Mesothelial cell of epicardium (in vitro differentiated cells): ENCODE measurements around the gene SH2D1B. TPM values are rescaled to one million over a fixed set of nuclear protein-coding genes. Genes with fewer than 3 reads are reported as not detected.

ENCODE experiments used
- DNase-seq, 2 experiments: peaks; one replicate each; pipeline ENCODE4 v3.0.0; 2021; ENCODE audit warnings: low spot score in 2 of 2; ENCODE audit not compliant: unreplicated experiment in 2 of 2
- H3K27ac Mint-ChIP-seq: 2 replicates; pipeline ENCODE4 v1.8.0; 2021; ENCODE audit warnings: mixed read lengths
- H3K27me3 Mint-ChIP-seq: 2 replicates; pipeline ENCODE4 v1.8.0; 2021; ENCODE audit warnings: low read depth, mixed read lengths
- H3K36me3 Mint-ChIP-seq: 2 replicates; pipeline ENCODE4 v1.8.0; 2021; ENCODE audit warnings: mixed read lengths
- H3K4me1 Mint-ChIP-seq: 2 replicates; pipeline ENCODE4 v1.8.0; 2021; ENCODE audit warnings: mixed read lengths
- H3K4me3 Mint-ChIP-seq: 2 replicates; pipeline ENCODE4 v1.8.0; 2021; ENCODE audit warnings: mild to moderate bottlenecking, moderate library complexity, mixed read lengths
- H3K9me3 Mint-ChIP-seq: 2 replicates; pipeline ENCODE4 v1.8.0; 2021; ENCODE audit warnings: mixed read lengths
- CTCF ChIP-seq: fragments of 200-600 bp; sonication (generic); IDR thresholded peaks from one replicate; pipeline ENCODE4 v1.5.0; 2021; ENCODE audit warnings: antibody characterized with exemption; ENCODE audit not compliant: unreplicated experiment
- total RNA-seq: library from RNA; stranded (reverse); gene quantifications from 3 replicates; pipeline ENCODE4 v1.2.1, GENCODE V29; 2021

The SH2D1B gene
- total RNA-seq, 1 donor from 2014 or later = not detected

GRCh38 chr1:162371611-162372010 lies 40.3 kb downstream of the SH2D1B start:
- Mint-ChIP-seq H3K4me1 (no peaks in the 10 kb centered on the region), H3K9me3 (no peaks in the 10 kb centered on the region), H3K27me3 (no peaks in the 10 kb centered on the region), H3K4me3 (no peak overlapping the region), H3K36me3 (no peaks in the 10 kb centered on the region), H3K27ac (no peak overlapping the region)
- TF ChIP-seq CTCF = no peak
- DNase-seq = no peak

DNA sequence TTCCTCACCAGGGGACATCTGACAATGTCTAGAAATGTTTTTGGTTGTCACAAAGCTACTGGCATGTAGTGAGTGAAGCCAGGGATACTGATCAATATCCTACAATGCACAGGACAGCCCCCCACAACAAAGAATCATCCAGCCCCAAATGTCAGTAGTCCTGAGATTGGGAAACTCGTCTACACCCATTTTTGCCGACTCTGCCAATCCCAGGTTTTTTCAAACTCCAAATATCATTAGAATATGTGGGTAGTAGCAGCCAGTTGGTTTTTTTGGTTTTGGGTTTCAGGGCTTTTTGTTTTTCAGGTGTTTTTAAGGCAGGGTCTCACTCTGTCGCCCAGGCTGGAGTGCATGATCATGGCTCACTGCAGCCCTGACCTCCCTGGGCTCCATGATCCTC lies 41.2 kb downstream of the SH2D1B start:
- Mint-ChIP-seq H3K9me3 (no peaks in the 10 kb centered on the region), H3K27me3 (no peaks in the 10 kb centered on the region), H3K4me3 (no peak overlapping the region), H3K27ac (no peak overlapping the region), H3K4me1 (no peaks in the 10 kb centered on the region), H3K36me3 (no peaks in the 10 kb centered on the region)
- DNase-seq = no peak
- no peak for TF ChIP-seq CTCF

- Mint-ChIP-seq H3K36me3 (no peaks in the 10 kb centered on the region), H3K9me3 (no peaks in the 10 kb centered on the region), H3K4me1 (no peaks in the 10 kb centered on the region), H3K4me3 (no peak overlapping the region), H3K27ac (no peak overlapping the region), H3K27me3 (no peaks in the 10 kb centered on the region)
- no peak for DNase-seq
- no peak for TF ChIP-seq CTCF
These were observed 41.8 kb downstream of the SH2D1B start for GRCh38 chr1:162370161-162370560.

DNA sequence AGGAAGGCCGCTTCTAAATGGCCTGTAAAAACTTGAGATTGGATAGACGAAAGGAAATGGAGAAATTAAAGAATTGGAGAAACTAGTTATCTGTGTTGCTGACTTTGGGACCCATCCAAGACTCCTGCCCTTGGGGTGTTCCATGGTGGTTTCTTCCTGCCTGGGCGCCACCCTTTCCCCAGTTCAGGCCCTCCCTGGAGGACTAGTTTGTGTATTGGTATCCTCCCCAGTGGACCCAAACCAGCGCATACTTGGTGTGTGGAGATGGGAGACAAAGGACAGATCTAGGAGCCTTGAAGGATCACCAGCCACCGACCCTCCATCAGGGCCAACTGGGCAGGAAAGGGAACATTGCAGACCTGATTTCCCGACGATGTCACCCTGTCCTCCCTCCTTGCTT lies 42.4 kb downstream of the SH2D1B start:
- Mint-ChIP-seq H3K9me3 (no peaks in the 10 kb centered on the region), H3K27me3 (no peaks in the 10 kb centered on the region), H3K4me3 (no peak overlapping the region), H3K4me1 (no peaks in the 10 kb centered on the region), H3K36me3 (no peaks in the 10 kb centered on the region), H3K27ac (no peak overlapping the region)
- DNase-seq = no peak
- TF ChIP-seq CTCF = no peak

GRCh38 chr1:162368451-162368850 lies 43.5 kb downstream of the SH2D1B start:
- Mint-ChIP-seq H3K9me3 (no peaks in the 10 kb centered on the region), H3K27ac (no peak overlapping the region), H3K27me3 (no peaks in the 10 kb centered on the region), H3K4me3 (no peak overlapping the region), H3K4me1 (no peaks in the 10 kb centered on the region), H3K36me3 (no peaks in the 10 kb centered on the region)
- no peak for TF ChIP-seq CTCF
- no peak for DNase-seq

DNA sequence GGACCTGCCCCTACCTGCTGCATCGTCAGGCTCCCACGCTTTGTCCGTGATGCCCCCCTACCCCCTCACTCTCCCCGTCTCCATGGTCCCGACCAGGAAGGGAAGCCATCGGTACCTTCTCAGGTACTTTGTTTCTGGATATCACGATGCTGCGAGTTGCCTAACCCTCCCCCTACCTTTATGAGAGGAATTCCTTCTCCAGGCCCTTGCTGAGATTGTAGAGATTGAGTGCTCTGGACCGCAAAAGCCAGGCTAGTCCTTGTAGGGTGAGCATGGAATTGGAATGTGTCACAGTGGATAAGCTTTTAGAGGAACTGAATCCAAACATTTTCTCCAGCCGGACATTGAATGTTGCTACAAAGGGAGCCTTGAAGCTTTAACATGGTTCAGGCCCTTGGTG lies 44.2 kb downstream of the SH2D1B start:
- no peak for TF ChIP-seq CTCF
- Mint-ChIP-seq H3K4me1 (no peaks in the 10 kb centered on the region), H3K27ac (no peak overlapping the region), H3K36me3 (no peaks in the 10 kb centered on the region), H3K9me3 (no peaks in the 10 kb centered on the region), H3K4me3 (no peak overlapping the region), H3K27me3 (no peaks in the 10 kb centered on the region)
- DNase-seq = no peak
